Measurements from ENCODE around the gene HRH2.
"Not testable (repeated sequence)": the region's sequence is repeated elsewhere in the genome, so short reads cannot be mapped to it uniquely, and the experiment has no call there.

HRH2 gene

GRCh38 chr5:175627739-175628138, 30.1 kb upstream of the HRH2 start:
- ATAC-seq (ENCODE audit: low read depth) (no peak), DNase-seq (ENCODE audit: low spot score in 2 of 2) (no peak)
- Mint-ChIP-seq H3K27ac (no peak overlapping the region), H3K27me3 (peaks cover 7% of the 10 kb centered on the region), H3K4me3 (no peak overlapping the region), H3K36me3 (peaks cover 2% of the 10 kb centered on the region), H3K9me3 (peaks cover 15% of the 10 kb centered on the region), H3K4me1 (no peaks in the 10 kb centered on the region)

- Mint-ChIP-seq H3K4me1 (no peaks in the 10 kb centered on the region), H3K27ac (no peak overlapping the region), H3K4me3 (no peak overlapping the region), H3K36me3 (peaks cover 2% of the 10 kb centered on the region), H3K9me3 (peaks cover 15% of the 10 kb centered on the region), H3K27me3 (peaks cover 8% of the 10 kb centered on the region)
- no peak for ATAC-seq (ENCODE audit: low read depth)
- no peak for DNase-seq (ENCODE audit: low spot score in 2 of 2)
Measured at GRCh38 chr5:175628668-175629067, 29.2 kb upstream of the HRH2 start.

- DNase-seq (ENCODE audit: low spot score in 2 of 2) (no peak), ATAC-seq (ENCODE audit: low read depth) (no peak)
- no peak overlapping the region for H3K27ac Mint-ChIP-seq
- H3K4me1 Mint-ChIP-seq: no peaks in the 10 kb centered on the region
- H3K36me3 Mint-ChIP-seq: peaks cover 2% of the 10 kb centered on the region
- no peak overlapping the region for H3K4me3 Mint-ChIP-seq
- H3K27me3 Mint-ChIP-seq: peaks cover 8% of the 10 kb centered on the region
- peaks cover 15% of the 10 kb centered on the region for H3K9me3 Mint-ChIP-seq
Measured at GRCh38 chr5:175629261-175629660, 28.6 kb upstream of the HRH2 start.

- Mint-ChIP-seq H3K4me1 (no peaks in the 10 kb centered on the region), H3K27ac (no peak overlapping the region), H3K9me3 (peaks cover 15% of the 10 kb centered on the region), H3K36me3 (peaks cover 2% of the 10 kb centered on the region), H3K27me3 (peaks cover 8% of the 10 kb centered on the region), H3K4me3 (no peak overlapping the region)
- no peak for ATAC-seq (ENCODE audit: low read depth)
- DNase-seq (ENCODE audit: low spot score in 2 of 2): no peak
Measured at GRCh38 chr5:175629793-175630192, 28.1 kb upstream of the HRH2 start.

- peaks cover 10% of the 10 kb centered on the region for H3K27me3 Mint-ChIP-seq
- no peak overlapping the region for H3K4me3 Mint-ChIP-seq
- no peak overlapping the region for H3K27ac Mint-ChIP-seq
- H3K9me3 Mint-ChIP-seq: peaks cover 3% of the 10 kb centered on the region
- DNase-seq (ENCODE audit: low spot score in 2 of 2) (no peak), ATAC-seq (ENCODE audit: low read depth) (no peak)
- no peaks in the 10 kb centered on the region for H3K4me1 Mint-ChIP-seq
- no peaks in the 10 kb centered on the region for H3K36me3 Mint-ChIP-seq
Measured at GRCh38 chr5:175635854-175636584, 21.9 kb upstream of the HRH2 start.

GRCh38 chr5:175638305-175638704, 19.6 kb upstream of the HRH2 start:
- H3K4me1 Mint-ChIP-seq: no peaks in the 10 kb centered on the region
- peaks cover 3% of the 10 kb centered on the region for H3K9me3 Mint-ChIP-seq
- peaks cover 9% of the 10 kb centered on the region for H3K27me3 Mint-ChIP-seq
- H3K27ac Mint-ChIP-seq: no peak overlapping the region
- DNase-seq (ENCODE audit: low spot score in 2 of 2) (no peak), ATAC-seq (ENCODE audit: low read depth) (no peak)
- H3K4me3 Mint-ChIP-seq: no peak overlapping the region
- H3K36me3 Mint-ChIP-seq: no peaks in the 10 kb centered on the region

- DNase-seq (ENCODE audit: low spot score in 2 of 2): no peak
- Mint-ChIP-seq H3K27ac (no peak overlapping the region), H3K27me3 (peaks cover 8% of the 10 kb centered on the region), H3K4me3 (no peak overlapping the region), H3K9me3 (peaks cover 3% of the 10 kb centered on the region), H3K4me1 (no peaks in the 10 kb centered on the region), H3K36me3 (no peaks in the 10 kb centered on the region)
- no peak for ATAC-seq (ENCODE audit: low read depth)
Measured at GRCh38 chr5:175640106-175640775, 17.6 kb upstream of the HRH2 start.

- no peaks in the 10 kb centered on the region for H3K4me1 Mint-ChIP-seq
- ATAC-seq (ENCODE audit: low read depth) (no peak), DNase-seq (ENCODE audit: low spot score in 2 of 2) (no peak)
- no peak overlapping the region for H3K4me3 Mint-ChIP-seq
- peaks cover 5% of the 10 kb centered on the region for H3K9me3 Mint-ChIP-seq
- no peaks in the 10 kb centered on the region for H3K36me3 Mint-ChIP-seq
- peaks cover 7% of the 10 kb centered on the region for H3K27me3 Mint-ChIP-seq
- no peak overlapping the region for H3K27ac Mint-ChIP-seq
Measured at GRCh38 chr5:175642998-175643397, 14.9 kb upstream of the HRH2 start.

- Mint-ChIP-seq H3K9me3 (peaks cover 13% of the 10 kb centered on the region), H3K4me3 (no peak overlapping the region), H3K27me3 (peaks cover 2% of the 10 kb centered on the region), H3K36me3 (peaks cover 3% of the 10 kb centered on the region), H3K4me1 (no peaks in the 10 kb centered on the region), H3K27ac (no peak overlapping the region)
- DNase-seq (ENCODE audit: low spot score in 2 of 2) (no peak), ATAC-seq (ENCODE audit: low read depth) (no peak)
Measured at GRCh38 chr5:175646251-175646650, 11.6 kb upstream of the HRH2 start.

- H3K4me3 Mint-ChIP-seq: no peak overlapping the region
- H3K36me3 Mint-ChIP-seq: peaks cover 3% of the 10 kb centered on the region
- peaks cover 3% of the 10 kb centered on the region for H3K27me3 Mint-ChIP-seq
- no peak overlapping the region for H3K27ac Mint-ChIP-seq
- peaks cover 7% of the 10 kb centered on the region for H3K4me1 Mint-ChIP-seq
- no peak for ATAC-seq (ENCODE audit: low read depth)
- no peak for DNase-seq (ENCODE audit: low spot score in 2 of 2)
- peaks cover 13% of the 10 kb centered on the region for H3K9me3 Mint-ChIP-seq
Measured at GRCh38 chr5:175649967-175650366, 7.9 kb upstream of the HRH2 start.

- H3K27ac Mint-ChIP-seq; H3K27me3 Mint-ChIP-seq; H3K4me1 Mint-ChIP-seq; DNase-seq (ENCODE audit: low spot score in 2 of 2); H3K36me3 Mint-ChIP-seq; ATAC-seq (ENCODE audit: low read depth); H3K4me3 Mint-ChIP-seq: not testable (repeated sequence)
- peaks cover 13% of the 10 kb centered on the region for H3K9me3 Mint-ChIP-seq
Measured at GRCh38 chr5:175650430-175651205, 7.3 kb upstream of the HRH2 start.

GRCh38 chr5:175652741-175653663, 4.9 kb upstream of the HRH2 start:
- peaks cover 23% of the 10 kb centered on the region for H3K27me3 Mint-ChIP-seq
- H3K9me3 Mint-ChIP-seq: peaks cover 12% of the 10 kb centered on the region
- peaks cover 12% of the 10 kb centered on the region for H3K4me1 Mint-ChIP-seq
- DNase-seq (ENCODE audit: low spot score in 2 of 2): no peak
- no peak overlapping the region for H3K4me3 Mint-ChIP-seq
- no peak for ATAC-seq (ENCODE audit: low read depth)
- H3K27ac Mint-ChIP-seq: no peak overlapping the region
- H3K36me3 Mint-ChIP-seq: peaks cover 5% of the 10 kb centered on the region

GRCh38 chr5:175653763-175654162, 4.1 kb upstream of the HRH2 start:
- Mint-ChIP-seq H3K27me3 (peaks cover 23% of the 10 kb centered on the region), H3K36me3 (peaks cover 5% of the 10 kb centered on the region), H3K9me3 (peaks cover 11% of the 10 kb centered on the region), H3K4me3 (no peak overlapping the region), H3K4me1 (peaks cover 12% of the 10 kb centered on the region), H3K27ac (no peak overlapping the region)
- ATAC-seq (ENCODE audit: low read depth) (no peak), DNase-seq (ENCODE audit: low spot score in 2 of 2) (no peak)

All from memory B cell (primary cell).